ENCODE results near the gene SLC51A. TPM values are rescaled to one million over a fixed set of nuclear protein-coding genes. Genes with fewer than 3 reads are reported as not detected.

Gene SLC51A
- total and polyA plus RNA-seq, 2 of the 8 experiments (the other 6 are each of a cell fraction or from before 2014, with no cell fraction given), result 6.3 to 9.8 TPM

- Histone ChIP-seq H3K79me1 (ENCODE audit: low read depth, low read length) (no peaks in the 10 kb centered on the region), H4K8ac (ENCODE audit: extremely low read depth, insufficient read depth, low read length) (no peak overlapping the region), H4K20me1 (replicated peaks in 1 of 2; ENCODE audit: control insufficient read depth in 1 of 2, insufficient read depth in 2 of 2, low read length in 2 of 2) (no peaks in the 10 kb centered on the region), H3K23ac (ENCODE audit: insufficient read length) (no peak overlapping the region), H2BK5ac (ENCODE audit: low read depth, low read length) (no peak overlapping the region), H3K14ac (ENCODE audit: insufficient read length) (no peak overlapping the region), H3K9me3 (ENCODE audit: insufficient read depth in 2 of 2, low read depth in 1 of 2, low read length in 1 of 2) (no peaks in the 10 kb centered on the region), H3K4me1 (replicated peaks in 1 of 4; ENCODE audit: control insufficient read depth in 3 of 4, insufficient read depth in 4 of 4, low read length in 3 of 4) (peaks cover 0 to 19% (median 11%) of the 10 kb centered on the region in 4 experiments; a peak in 6 of 7 replicates), H2BK20ac (ENCODE audit: low read length) (no peak overlapping the region), H2BK15ac (ENCODE audit: low read length) (no peak overlapping the region), H2AK5ac (ENCODE audit: low read depth, low read length) (no peak overlapping the region), H3K27ac (ENCODE audit: low read depth, low read length) (no peak overlapping the region), H2AFZ (ENCODE audit: low read length) (no peak overlapping the region), H3K56ac (replicated peaks; ENCODE audit: insufficient read length, low read depth, low read length) (no peak overlapping the region), H4K5ac (ENCODE audit: insufficient read length, low read depth, low read length) (no peak overlapping the region), H3K9ac (replicated peaks in 1 of 4; ENCODE audit: extremely low read depth in 1 of 4, low read depth in 3 of 4, low read length in 3 of 4) (no peak overlapping the region), H3K79me2 (ENCODE audit: control insufficient read depth in 1 of 2, insufficient read depth in 2 of 2, low read length in 2 of 2) (no peaks in the 10 kb centered on the region), H3K4me2 (ENCODE audit: insufficient read depth in 1 of 2, low read depth in 2 of 2, low read length in 2 of 2) (no peak overlapping the region), H3K4ac (replicated peaks; ENCODE audit: insufficient read length, low read depth, low read length) (no peak overlapping the region), H3K4me3 (ENCODE audit: extremely low read depth in 1 of 4, insufficient read depth in 2 of 4, low read depth in 3 of 4, low read length in 4 of 4) (no peak overlapping the region), H3K23me2 (ENCODE audit: low read depth, low read length) (peaks cover 2% of the 10 kb centered on the region; the same call in 1 of the 2 replicates), H3K27me3 (replicated peaks in 1 of 4; ENCODE audit: control insufficient read depth in 3 of 4, extremely low read depth in 1 of 4, insufficient read depth in 3 of 4, low read length in 3 of 4) (no peaks in the 10 kb centered on the region), H3K36me3 (ENCODE audit: control insufficient read depth in 2 of 4, insufficient read depth in 4 of 4, low read length in 3 of 4) (no peaks in the 10 kb centered on the region), H2BK120ac (replicated peaks; ENCODE audit: low read depth, low read length) (no peak overlapping the region), H3K18ac (ENCODE audit: extremely low read depth, low read length) (no peak overlapping the region), H4K91ac (replicated peaks; ENCODE audit: insufficient read length, low read length) (no peak overlapping the region), H2BK12ac (ENCODE audit: low read depth, low read length) (no peak overlapping the region)
- 90% methylated on average over 13 of the region's 13 CpGs; no CpG with 5 or more reads in 1 of the 2 experiments for WGBS, 2 experiments (ENCODE audit: extremely low coverage in 1 of 2, insufficient coverage in 1 of 2, insufficient read length in 1 of 2, insufficient replicate concordance in 2 of 2, low coverage in 1 of 2, low lambda C conversion rate in 2 of 2, missing lambda C conversion rate in 1 of 2)
- ChIA-PET POLR2A (ENCODE audit: partially characterized antibody) (interaction anchor here (0.6 to 3.9 kb wide), 2 partner anchors 10 to 126 kb away, joined by 3 to 15 read pairs; no protein-coding TSS in a partner anchor), CTCF (ENCODE audit: partially characterized antibody) (interaction anchor here (1.1 to 1.5 kb wide), 2 partner anchors 144 to 192 kb away, joined by 3 to 4 read pairs; no protein-coding TSS in a partner anchor)
- DNase-seq (ENCODE audit: low read depth in 1 of 2, low spot score in 2 of 2), result no peak
- FAIRE-seq, result no peak
- TF ChIP-seq JUN (IDR thresholded peaks at IDR 0.05; ENCODE audit: low read depth, low read length) (no peak), BRCA1 (IDR thresholded peaks at IDR 0.05; ENCODE audit: low read depth, low read length) (no peak), CHD2 (IDR thresholded peaks at IDR 0.05; ENCODE audit: low read length) (no peak), EP300 (IDR thresholded peaks at IDR 0.05; ENCODE audit: borderline replicate concordance in 1 of 2, low read depth in 2 of 2, low read length in 2 of 2) (no peak), CBX5 (IDR thresholded peaks at IDR 0.05; ENCODE audit: low read depth, low read length) (no peak), RNF2 (IDR thresholded peaks at IDR 0.05; ENCODE audit: borderline replicate concordance, low read depth, low read length, missing control alignments, poor library complexity, severe bottlenecking) (no peak), NRF1 (IDR thresholded peaks at IDR 0.05; ENCODE audit: low read depth, low read length) (no peak), SIX5 (IDR thresholded peaks at IDR 0.05; ENCODE audit: low read depth, low read length) (no peak), SP1 (IDR thresholded peaks at IDR 0.05; ENCODE audit: low read depth, low read length) (no peak), RBBP5 (IDR thresholded peaks at IDR 0.05; ENCODE audit: borderline replicate concordance, low read depth, low read length) (no peak), ZNF274 (IDR thresholded peaks at IDR 0.05; ENCODE audit: borderline replicate concordance, extremely low read depth, low read length) (no peak), RXRA (IDR thresholded peaks at IDR 0.05; ENCODE audit: insufficient read depth, low read depth, low read length) (no peak), SP2 (IDR thresholded peaks at IDR 0.05; ENCODE audit: low read length) (no peak), BACH1 (IDR thresholded peaks at IDR 0.05; ENCODE audit: low read length) (no peak)
These were observed 1.9 kb downstream of the SLC51A start for GRCh38 chr3:196218155-196218712.
